Endothelial cell of umbilical vein (primary cell): ENCODE data around the gene RPH3AL. TPM values are rescaled to one million over a fixed set of nuclear protein-coding genes. Genes with fewer than 3 reads are reported as not detected.

Experiments used
- BruUV-seq: library from RNA; stranded (reverse); fragments of 400-500 nt; replicated peaks from 2 replicates; lab custom pipeline; 2021; lab: Mats Ljungman, UMichigan
- CTCF ChIA-PET: fragments of 300-600, 350-600 bp; sonication (Branson Sonifier 250); formaldehyde crosslinking; loops from one replicate; lab custom pipeline; 2021; ENCODE audit warnings: antibody characterized with exemption, inconsistent platforms; lab: Charles Lee
- POLR2A ChIA-PET: fragments of 300-600, 350-600 bp; sonication (Branson Sonifier 250); formaldehyde crosslinking; loops from one replicate; lab custom pipeline; 2021; ENCODE audit warnings: antibody characterized with exemption, inconsistent platforms; lab: Charles Lee
- DNase-seq: peaks from one replicate; pipeline ENCODE4 v3.0.0-alpha.2; 2011; ENCODE audit warnings: low read depth, low spot score
- FAIRE-seq: peaks from 2 replicates; lab custom pipeline; 2011; peaks lifted over from hg19 to GRCh38; lab: Jason Lieb, UNC
- H2AFZ ChIP-seq: 2 replicates; pipeline ENCODE4 v1.6.0; 2012; ENCODE audit warnings: low read depth, low read length, control low read depth, inconsistent platforms
- H3K27ac ChIP-seq: 2 replicates; pipeline ENCODE4 v1.5.1; 2011; ENCODE audit warnings: low read depth, mild to moderate bottlenecking, control low read depth, low read length, moderate library complexity; ENCODE audit not compliant: insufficient read depth
- H3K27me3 ChIP-seq, 2 experiments: 2 replicates each; pipeline versions ENCODE4 v1.6.0 to v1.6.1; 2011; ENCODE audit warnings: low read length in 2 of 2, mixed read lengths in 1 of 2; ENCODE audit not compliant: control insufficient read depth in 2 of 2, insufficient read depth in 2 of 2
- H3K36me3 ChIP-seq, 2 experiments: 2 replicates in 1 of 2; 3 replicates in 1 of 2; pipeline ENCODE4 v1.5.1; 2011; ENCODE audit warnings: low read length in 2 of 2, mild to moderate bottlenecking in 1 of 2, moderate library complexity in 1 of 2; ENCODE audit not compliant: control insufficient read depth in 2 of 2, insufficient read depth in 2 of 2; ENCODE audit errors: extremely low read depth in 1 of 2
- H3K4me1 ChIP-seq: 3 replicates; pipeline ENCODE4 v1.5.1; 2011; ENCODE audit warnings: mild to moderate bottlenecking, low read length; ENCODE audit not compliant: control insufficient read depth, insufficient read depth; ENCODE audit errors: extremely low read depth
- H3K4me2 ChIP-seq: 2 replicates; pipeline ENCODE4 v1.6.1; 2011; ENCODE audit warnings: low read length, control low read depth, mixed read lengths; ENCODE audit not compliant: insufficient read depth
- H3K4me3 ChIP-seq, 3 experiments: fragments of 200-600 bp in 1 of 3; sonication (generic), shearing (Covaris generic) in 1 of 3; replicated peaks in 1 of 3; 2 replicates each; pipeline ENCODE4 v1.5.1; 2011 to 2016; ENCODE audit warnings: control low read depth in 3 of 3, low read length in 3 of 3, mild to moderate bottlenecking in 2 of 3, inconsistent platforms in 1 of 3, low read depth in 1 of 3, moderate library complexity in 1 of 3; ENCODE audit not compliant: insufficient read depth in 1 of 3
- H3K79me2 ChIP-seq: 2 replicates; pipeline ENCODE4 v1.6.0; 2012; ENCODE audit warnings: low read length, inconsistent platforms; ENCODE audit not compliant: control insufficient read depth, insufficient read depth
- H3K9ac ChIP-seq: replicated peaks from 2 replicates; pipeline ENCODE3; 2011; ENCODE audit warnings: low read length, control low read depth; ENCODE audit not compliant: insufficient read depth; ENCODE audit errors: extremely low read depth
- H3K9me1 ChIP-seq: replicated peaks from 3 replicates; pipeline ENCODE4 v1.6.0; 2011; ENCODE audit warnings: mild to moderate bottlenecking, low read length; ENCODE audit not compliant: control insufficient read depth, insufficient read depth; ENCODE audit errors: extremely low read depth
- H3K9me3 ChIP-seq: replicated peaks from 2 replicates; pipeline ENCODE4 v1.5.1; 2012; ENCODE audit warnings: low read length, inconsistent platforms; ENCODE audit not compliant: control insufficient read depth, insufficient read depth
- H4K20me1 ChIP-seq: replicated peaks from 2 replicates; pipeline ENCODE3; 2011; ENCODE audit warnings: mild to moderate bottlenecking, low read length; ENCODE audit not compliant: control insufficient read depth, insufficient read depth; ENCODE audit errors: extremely low read depth
- FOS ChIP-seq: IDR thresholded peaks from 2 replicates; pipeline ENCODE4 v1.6.1; 2011; ENCODE audit warnings: mild to moderate bottlenecking, low read length, moderate library complexity, borderline replicate concordance; ENCODE audit not compliant: insufficient read depth
- GATA2 ChIP-seq: IDR thresholded peaks from 2 replicates; pipeline ENCODE4 v1.7.0; 2011; ENCODE audit warnings: low read depth, mild to moderate bottlenecking, moderate library complexity, mixed read lengths, low read length; ENCODE audit not compliant: insufficient read length, insufficient read depth
- JUN ChIP-seq: IDR thresholded peaks from 2 replicates; pipeline ENCODE4 v1.6.1; 2011; ENCODE audit warnings: borderline replicate concordance, low read depth; ENCODE audit not compliant: insufficient read length, insufficient read depth
- MYC ChIP-seq: IDR thresholded peaks from one replicate; pipeline ENCODE4 v1.6.1; 2011; ENCODE audit warnings: mild to moderate bottlenecking, low read depth, low read length
- POLR2A ChIP-seq: IDR thresholded peaks from 2 replicates; pipeline ENCODE4 v1.6.1; 2012; ENCODE audit warnings: low read depth, mild to moderate bottlenecking, control low read depth, low read length
- POLR2AphosphoS5 ChIP-seq: IDR thresholded peaks from 2 replicates; pipeline ENCODE4 v1.6.1; 2012; ENCODE audit warnings: low read depth, mild to moderate bottlenecking, control low read depth, low read length, moderate library complexity; ENCODE audit not compliant: insufficient read depth
- dilution Hi-C: fragments of 300-500 bp; cut with MboI; formaldehyde crosslinking; loops from one replicate; pipeline ENCODE4 v1.15.0; 2019; ENCODE audit warnings: low sequenced_read_pairs; ENCODE audit not compliant: extremely low pct_ligation_motif_present
- intact Hi-C: fragments of 100-400 bp; cut with micrococcal nuclease; formaldehyde crosslinking; loops from one replicate; pipeline ENCODE4 v1.10.0; 2022
- polyA plus RNA-seq, 4 experiments: library from polyadenylated mRNA; depleted of rRNA in 3 of 4; stranded (reverse) in 3 of 4; unstranded in 1 of 4; fragments of >200 nt; gene quantifications; 2 replicates each; pipeline versions ENCODE4 v1.2.1 to v1.2.3, GENCODE V29; 2011 to 2012; ENCODE audit warnings: missing spikeins in 1 of 4
- total RNA-seq: library from RNA; stranded (reverse); gene quantifications from 2 replicates; pipeline ENCODE4 v1.2.3, GENCODE V29; 2021
- TF ChIP-seq, protein P1 (sequence below), 2 donors: IDR thresholded peaks; 1 replicate in 1 of 2; 2 replicates in 1 of 2; pipeline ENCODE4 v1.5.1; 2011; ENCODE audit warnings: low read length in 2 of 2, mild to moderate bottlenecking in 2 of 2, moderate library complexity in 2 of 2, control low read depth in 1 of 2, inconsistent platforms in 1 of 2, low read depth in 1 of 2; ENCODE audit not compliant: insufficient read depth in 1 of 2; ENCODE audit errors: extremely low read depth in 1 of 2

The RPH3AL gene
- total and polyA plus RNA-seq, 2 donors (not counting 3 experiments of a cell fraction or from before 2014, with no cell fraction given) = 4.1 to 7.0 TPM

DNA sequence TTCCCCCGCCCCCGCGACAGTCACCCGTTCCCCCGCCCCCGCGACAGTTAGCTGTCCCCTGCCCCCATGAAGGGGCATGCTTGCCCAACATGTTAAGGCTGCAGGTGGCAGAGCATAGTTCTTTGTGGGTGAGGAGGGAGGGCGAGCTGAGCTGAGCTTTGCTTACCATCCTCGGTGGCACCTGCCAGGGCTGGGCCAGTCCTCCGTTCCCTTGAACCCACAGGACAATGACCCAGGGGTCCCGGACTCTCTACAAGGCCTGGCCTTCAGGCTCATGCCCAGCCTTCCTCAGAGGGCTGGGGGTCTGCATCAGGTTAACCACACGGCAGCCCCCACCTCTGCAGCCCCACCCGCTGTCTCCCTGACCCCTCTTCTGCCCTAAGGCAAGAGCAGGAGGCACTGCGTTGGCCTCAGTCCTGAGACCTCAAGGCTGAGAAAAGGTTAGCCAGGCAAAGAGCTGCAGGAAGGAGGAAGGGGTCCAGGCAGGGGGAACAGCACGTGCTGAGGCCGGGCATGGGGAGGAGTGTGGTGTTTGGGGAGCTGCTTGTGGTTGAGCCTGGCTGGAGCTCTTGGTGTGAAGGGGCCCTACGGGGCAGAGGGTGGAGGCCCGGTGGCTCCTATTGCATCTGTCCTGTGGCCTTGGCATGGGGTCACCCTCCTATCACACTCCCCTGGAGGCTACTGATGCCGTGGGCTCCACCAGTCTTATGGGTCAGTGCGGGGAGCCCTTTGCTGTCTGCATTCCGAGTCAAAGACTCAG, 159.8 kb downstream of the RPH3AL start:
- BruUV-seq = no TSS peak
- no peak overlapping the region for H3K9ac ChIP-seq

More for the DNA sequence above, 159.8 kb downstream of the RPH3AL start:
- FAIRE-seq (no peak), DNase-seq (no peak)
- no peak overlapping the region for H2AFZ ChIP-seq
- H3K4me2 ChIP-seq = no peak overlapping the region
- dilution Hi-C loops (no loop called here), intact Hi-C loops (no loop called here)
- H3K36me3 ChIP-seq = no peaks in the 10 kb centered on the region
- TF ChIP-seq POLR2A (no peak), FOS (no peak), MYC (no peak), GATA2 (no peak), JUN (no peak), POLR2AphosphoS5 (no peak)
- TF ChIP-seq, protein P1, sequence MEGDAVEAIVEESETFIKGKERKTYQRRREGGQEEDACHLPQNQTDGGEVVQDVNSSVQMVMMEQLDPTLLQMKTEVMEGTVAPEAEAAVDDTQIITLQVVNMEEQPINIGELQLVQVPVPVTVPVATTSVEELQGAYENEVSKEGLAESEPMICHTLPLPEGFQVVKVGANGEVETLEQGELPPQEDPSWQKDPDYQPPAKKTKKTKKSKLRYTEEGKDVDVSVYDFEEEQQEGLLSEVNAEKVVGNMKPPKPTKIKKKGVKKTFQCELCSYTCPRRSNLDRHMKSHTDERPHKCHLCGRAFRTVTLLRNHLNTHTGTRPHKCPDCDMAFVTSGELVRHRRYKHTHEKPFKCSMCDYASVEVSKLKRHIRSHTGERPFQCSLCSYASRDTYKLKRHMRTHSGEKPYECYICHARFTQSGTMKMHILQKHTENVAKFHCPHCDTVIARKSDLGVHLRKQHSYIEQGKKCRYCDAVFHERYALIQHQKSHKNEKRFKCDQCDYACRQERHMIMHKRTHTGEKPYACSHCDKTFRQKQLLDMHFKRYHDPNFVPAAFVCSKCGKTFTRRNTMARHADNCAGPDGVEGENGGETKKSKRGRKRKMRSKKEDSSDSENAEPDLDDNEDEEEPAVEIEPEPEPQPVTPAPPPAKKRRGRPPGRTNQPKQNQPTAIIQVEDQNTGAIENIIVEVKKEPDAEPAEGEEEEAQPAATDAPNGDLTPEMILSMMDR (IDR thresholded peaks at IDR 0.05; ENCODE audit: extremely low read depth in 1 of 2, insufficient read depth in 1 of 2, low read depth in 1 of 2, low read length in 2 of 2) = no peak
- CTCF ChIA-PET = no interaction called here
- no peaks in the 10 kb centered on the region for H4K20me1 ChIP-seq
- no peak overlapping the region for H3K27ac ChIP-seq
- POLR2A ChIA-PET = no interaction called here
- H3K79me2 ChIP-seq = no peaks in the 10 kb centered on the region
- H3K4me3 ChIP-seq = no peak overlapping the region
- no peaks in the 10 kb centered on the region for H3K9me3 ChIP-seq
- H3K9me1 ChIP-seq = no peaks in the 10 kb centered on the region
- H3K27me3 ChIP-seq = no peaks in the 10 kb centered on the region
- H3K4me1 ChIP-seq = no peaks in the 10 kb centered on the region
